A204.1 (cell line): ENCODE results near the gene ERCC8.
"Not testable (repeated sequence)": the region's sequence is repeated elsewhere in the genome, so short reads cannot be mapped to it uniquely, and the experiment has no call there.

ENCODE experiments used
- FAIRE-seq: peaks from 2 replicates; lab custom pipeline; 2012; peaks lifted over from hg19 to GRCh38; lab: Jason Lieb, UNC

Gene ERCC8

GRCh38 chr5:60944904-60945812 is at the start of gene ERCC8, which contains the start of gene NDUFAF2:
ERCC8 (minus strand) TSS chr5:60945070; CDS start chr5:60945008, 62 bp downstream.
NDUFAF2 (plus strand) TSS chr5:60945205; CDS start chr5:60945256, 51 bp downstream.
- peak; percentile 96 for FAIRE-seq

- no peak for FAIRE-seq
Measured at GRCh38 chr5:60993875-60994571, 49.2 kb upstream of the ERCC8 start.

GRCh38 chr5:60993425-60993824 is 48.6 kb upstream of the ERCC8 start:
- no peak for FAIRE-seq

GRCh38 chr5:60992871-60993270 is 48.0 kb upstream of the ERCC8 start:
- FAIRE-seq = no peak

- FAIRE-seq = peak; percentile 25
Measured at GRCh38 chr5:60989790-60990189, 44.9 kb upstream of the ERCC8 start.

- FAIRE-seq = not testable (repeated sequence)
Measured at GRCh38 chr5:60982127-60982526, 37.3 kb upstream of the ERCC8 start.

GRCh38 chr5:60980511-60980910 is 35.6 kb upstream of the ERCC8 start:
- FAIRE-seq = no peak

- no peak for FAIRE-seq
Measured at GRCh38 chr5:60978968-60979367, 34.1 kb upstream of the ERCC8 start.

- FAIRE-seq = no peak
Measured at GRCh38 chr5:60977956-60978737, 33.3 kb upstream of the ERCC8 start.

GRCh38 chr5:60972231-60972630 is 27.4 kb upstream of the ERCC8 start:
- no peak for FAIRE-seq

GRCh38 chr5:60961685-60962084 is 16.8 kb upstream of the ERCC8 start:
- FAIRE-seq = no peak

- FAIRE-seq = peak; percentile 97
Measured at GRCh38 chr5:60960591-60960990, 15.7 kb upstream of the ERCC8 start.

- peak; percentile 99 for FAIRE-seq
Measured at GRCh38 chr5:60959156-60959555, 14.3 kb upstream of the ERCC8 start.

GRCh38 chr5:60958712-60959111 is 13.8 kb upstream of the ERCC8 start:
- no peak for FAIRE-seq

GRCh38 chr5:60958088-60958487 is 13.2 kb upstream of the ERCC8 start:
- FAIRE-seq = peak; percentile 59

GRCh38 chr5:60955239-60955638 is 10.4 kb upstream of the ERCC8 start:
- no peak for FAIRE-seq

- FAIRE-seq = no peak
Measured at GRCh38 chr5:60948738-60949137, 3.9 kb upstream of the ERCC8 start.

GRCh38 chr5:60945813-60946187 is 930 bp upstream of the ERCC8 start:
- no peak for FAIRE-seq

- FAIRE-seq = no peak
Measured at GRCh38 chr5:60943624-60944023, 1.2 kb downstream of the ERCC8 start.

GRCh38 chr5:60929024-60929423 is 15.8 kb downstream of the ERCC8 start:
- peak; percentile 96 for FAIRE-seq

- FAIRE-seq = no peak
Measured at GRCh38 chr5:60927450-60927849, 17.4 kb downstream of the ERCC8 start.

- FAIRE-seq = no peak
Measured at GRCh38 chr5:60918466-60918865, 26.4 kb downstream of the ERCC8 start.

GRCh38 chr5:60916646-60917045 is 28.2 kb downstream of the ERCC8 start:
- FAIRE-seq = peak; percentile 68
